K562 (cell line): ENCODE measurements around the gene METTL8. TPM values are rescaled to one million over a fixed set of nuclear protein-coding genes. Genes with fewer than 3 reads are reported as not detected.

Source experiments
- EHMT2 ChIP-seq: fragments of 450-650 bp; IDR thresholded peaks from 2 replicates; pipeline ENCODE4 v1.6.1; 2018; ENCODE audit warnings: antibody characterized with exemption
- HIVEP1 ChIP-seq: fragments of 250-450 bp; sonication (Bioruptor Pico); IDR thresholded peaks from 2 replicates; pipeline ENCODE4 v1.4.0; 2020; ENCODE audit warnings: mild to moderate bottlenecking
- HLTF ChIP-seq: fragments of 450-650 bp; IDR thresholded peaks from 2 replicates; pipeline ENCODE4 v1.6.1; 2016
- MED1 ChIP-seq: sonication (generic); formaldehyde crosslinking; IDR thresholded peaks from 2 replicates; pipeline ENCODE4 v1.8.1; 2023; ENCODE audit warnings: missing genetic modification reagents, borderline replicate concordance
- MEF2A ChIP-seq: IDR thresholded peaks from 2 replicates; pipeline ENCODE4 v1.6.1; 2011; ENCODE audit warnings: low read depth, mild to moderate bottlenecking, low read length, moderate library complexity; ENCODE audit not compliant: control insufficient read depth
- NCOA6 ChIP-seq: fragments of 450-650 bp; IDR thresholded peaks from 2 replicates; pipeline ENCODE4 v1.6.1; 2017; ENCODE audit warnings: mild to moderate bottlenecking
- NONO ChIP-seq, 2 experiments: fragments of 200-400 bp in 1 of 2; fragments of 450-650 bp in 1 of 2; formaldehyde crosslinking in 1 of 2; IDR thresholded peaks; 2 replicates each; pipeline ENCODE4 v1.6.1; 2017; ENCODE audit warnings: low read depth in 2 of 2, mild to moderate bottlenecking in 2 of 2, moderate library complexity in 2 of 2, low read length in 1 of 2
- PHB2 ChIP-seq: fragments of 450-650 bp; IDR thresholded peaks from 2 replicates; pipeline ENCODE4 v1.6.1; 2017; ENCODE audit warnings: low read depth
- POLR2A ChIP-seq: fragments of 450-650 bp; conservative IDR thresholded peaks from 2 replicates; pipeline ENCODE4 v1.6.1; 2016
- POU5F1 ChIP-seq: fragments of 150-350 bp; IDR thresholded peaks from 2 replicates; pipeline ENCODE4 v1.6.1; 2014; ENCODE audit warnings: borderline replicate concordance, low read length, low read depth, mild to moderate bottlenecking; ENCODE audit not compliant: partially characterized antibody
- TAF9B ChIP-seq: fragments of 450-650 bp; IDR thresholded peaks from 2 replicates; pipeline ENCODE4 v1.6.1; 2018; ENCODE audit warnings: mild to moderate bottlenecking; ENCODE audit not compliant: partially characterized antibody
- TOE1 ChIP-seq, 2 experiments: fragments of 450-650 bp in 1 of 2; sonication (generic) in 1 of 2; formaldehyde crosslinking in 1 of 2; IDR thresholded peaks; 2 replicates each; pipeline versions ENCODE4 v1.7.1 to v1.8.0; 2016 to 2022; ENCODE audit warnings: borderline replicate concordance in 2 of 2, mild to moderate bottlenecking in 2 of 2, antibody characterized with exemption in 1 of 2, inconsistent platforms in 1 of 2, low read depth in 1 of 2, missing genetic modification reagents in 1 of 2, moderate library complexity in 1 of 2
- ZBTB7A ChIP-seq: IDR thresholded peaks from 2 replicates; pipeline ENCODE4 v1.6.1; 2011; ENCODE audit warnings: low read depth, mild to moderate bottlenecking, low read length, moderate library complexity, borderline replicate concordance; ENCODE audit not compliant: control insufficient read depth
- ZNF263 ChIP-seq: sonication (generic); formaldehyde crosslinking; IDR thresholded peaks from 2 replicates; pipeline ENCODE4 v1.8.0; 2022; ENCODE audit warnings: mild to moderate bottlenecking, missing genetic modification reagents, borderline replicate concordance
- ZNF76 ChIP-seq: fragments of 250-450 bp; sonication (Bioruptor Pico); IDR thresholded peaks from 2 replicates; pipeline ENCODE4 v1.4.0; 2020; ENCODE audit warnings: mild to moderate bottlenecking, moderate library complexity, borderline replicate concordance
- polyA plus RNA-seq, 8 experiments: library from polyadenylated mRNA; depleted of rRNA in 4 of 8; stranded (reverse) in 5 of 8; unstranded in 3 of 8; fragments of >200 nt; fragmentation: Nextera tagmentation in 2 of 8; fragmentation: Illumina TruSeq in 1 of 8; extraction: Ambion mirVana in 2 of 8; extraction: Trizol in 1 of 8; gene quantifications; 2 replicates each; pipeline versions ENCODE4 v1.2.1 to v1.2.3, GENCODE V29; 2011 to 2014; ENCODE audit warnings: inconsistent platforms in 1 of 8, missing spikeins in 1 of 8
- total RNA-seq, 7 experiments: library from RNA; depleted of rRNA in 6 of 7; stranded (reverse); fragments of >200 nt in 6 of 7; fragmentation: Illumina TruSeq in 2 of 7; extraction: Trizol in 2 of 7; gene quantifications; 2 replicates each; pipeline versions ENCODE4 v1.2.1 to v1.2.3, GENCODE V29; 2011 to 2021; ENCODE audit warnings: low replicate concordance in 1 of 7
- TF ChIP-seq, protein P1 (sequence below): fragments of 250-450 bp; sonication (Bioruptor Pico); IDR thresholded peaks from 2 replicates; pipeline ENCODE4 v1.4.0; 2020
- TF ChIP-seq, protein P2 (sequence below), 2 experiments: fragments of 450-650 bp; conservative IDR thresholded peaks; 2 replicates each; pipeline ENCODE4 v1.6.1; 2017; ENCODE audit warnings: mild to moderate bottlenecking in 2 of 2, moderate library complexity in 2 of 2
- TF ChIP-seq, protein P3 (sequence below): fragments of 250-450 bp; sonication (Bioruptor Pico); IDR thresholded peaks from 2 replicates; pipeline ENCODE4 v1.8.0; 2021; ENCODE audit warnings: moderate library complexity, mild to moderate bottlenecking, inconsistent platforms

Gene METTL8
- total and polyA plus RNA-seq, 9 of the 15 experiments (the other 6 are each of a cell fraction or from before 2014, with no cell fraction given), result 12.9 to 52.6 (median 33.7) TPM

DNA sequence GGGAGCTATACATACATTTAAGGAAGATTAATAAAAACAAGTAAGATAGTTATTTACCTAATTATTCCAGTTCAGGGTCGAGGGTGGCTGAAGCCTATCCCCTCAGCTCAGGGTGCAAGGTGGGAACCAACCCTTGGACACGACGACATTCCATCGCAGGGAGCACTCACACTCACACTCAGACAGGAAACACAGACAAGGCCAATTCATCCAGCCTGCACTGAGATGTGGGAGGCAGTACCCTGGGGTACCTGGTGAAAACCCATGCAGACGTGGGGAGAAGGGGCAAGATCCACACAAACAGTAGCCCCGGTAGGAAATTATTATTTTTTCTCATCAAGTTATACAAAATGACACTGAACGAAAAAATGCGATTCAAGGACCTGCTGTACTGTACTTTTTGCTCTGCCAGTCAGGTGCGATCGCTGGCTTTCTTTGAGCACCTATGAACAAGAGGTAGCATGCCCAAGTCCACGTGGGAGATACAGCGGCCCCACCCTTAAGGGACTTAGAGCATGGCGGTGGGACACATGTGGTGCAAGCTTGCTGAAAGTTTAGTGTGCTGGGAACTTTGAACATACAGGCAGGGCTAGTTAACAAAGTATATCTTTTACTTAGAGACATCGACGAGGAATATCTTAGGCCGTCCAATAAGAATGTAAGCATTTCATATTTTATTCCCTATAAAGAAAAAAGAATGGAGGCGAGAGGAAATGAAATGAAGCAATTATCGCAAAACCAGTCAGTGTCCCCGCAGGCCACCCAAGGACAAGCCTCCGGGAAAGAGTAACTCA, 624 bp downstream of the METTL8 start (continued):
- TF ChIP-seq, protein P1, sequence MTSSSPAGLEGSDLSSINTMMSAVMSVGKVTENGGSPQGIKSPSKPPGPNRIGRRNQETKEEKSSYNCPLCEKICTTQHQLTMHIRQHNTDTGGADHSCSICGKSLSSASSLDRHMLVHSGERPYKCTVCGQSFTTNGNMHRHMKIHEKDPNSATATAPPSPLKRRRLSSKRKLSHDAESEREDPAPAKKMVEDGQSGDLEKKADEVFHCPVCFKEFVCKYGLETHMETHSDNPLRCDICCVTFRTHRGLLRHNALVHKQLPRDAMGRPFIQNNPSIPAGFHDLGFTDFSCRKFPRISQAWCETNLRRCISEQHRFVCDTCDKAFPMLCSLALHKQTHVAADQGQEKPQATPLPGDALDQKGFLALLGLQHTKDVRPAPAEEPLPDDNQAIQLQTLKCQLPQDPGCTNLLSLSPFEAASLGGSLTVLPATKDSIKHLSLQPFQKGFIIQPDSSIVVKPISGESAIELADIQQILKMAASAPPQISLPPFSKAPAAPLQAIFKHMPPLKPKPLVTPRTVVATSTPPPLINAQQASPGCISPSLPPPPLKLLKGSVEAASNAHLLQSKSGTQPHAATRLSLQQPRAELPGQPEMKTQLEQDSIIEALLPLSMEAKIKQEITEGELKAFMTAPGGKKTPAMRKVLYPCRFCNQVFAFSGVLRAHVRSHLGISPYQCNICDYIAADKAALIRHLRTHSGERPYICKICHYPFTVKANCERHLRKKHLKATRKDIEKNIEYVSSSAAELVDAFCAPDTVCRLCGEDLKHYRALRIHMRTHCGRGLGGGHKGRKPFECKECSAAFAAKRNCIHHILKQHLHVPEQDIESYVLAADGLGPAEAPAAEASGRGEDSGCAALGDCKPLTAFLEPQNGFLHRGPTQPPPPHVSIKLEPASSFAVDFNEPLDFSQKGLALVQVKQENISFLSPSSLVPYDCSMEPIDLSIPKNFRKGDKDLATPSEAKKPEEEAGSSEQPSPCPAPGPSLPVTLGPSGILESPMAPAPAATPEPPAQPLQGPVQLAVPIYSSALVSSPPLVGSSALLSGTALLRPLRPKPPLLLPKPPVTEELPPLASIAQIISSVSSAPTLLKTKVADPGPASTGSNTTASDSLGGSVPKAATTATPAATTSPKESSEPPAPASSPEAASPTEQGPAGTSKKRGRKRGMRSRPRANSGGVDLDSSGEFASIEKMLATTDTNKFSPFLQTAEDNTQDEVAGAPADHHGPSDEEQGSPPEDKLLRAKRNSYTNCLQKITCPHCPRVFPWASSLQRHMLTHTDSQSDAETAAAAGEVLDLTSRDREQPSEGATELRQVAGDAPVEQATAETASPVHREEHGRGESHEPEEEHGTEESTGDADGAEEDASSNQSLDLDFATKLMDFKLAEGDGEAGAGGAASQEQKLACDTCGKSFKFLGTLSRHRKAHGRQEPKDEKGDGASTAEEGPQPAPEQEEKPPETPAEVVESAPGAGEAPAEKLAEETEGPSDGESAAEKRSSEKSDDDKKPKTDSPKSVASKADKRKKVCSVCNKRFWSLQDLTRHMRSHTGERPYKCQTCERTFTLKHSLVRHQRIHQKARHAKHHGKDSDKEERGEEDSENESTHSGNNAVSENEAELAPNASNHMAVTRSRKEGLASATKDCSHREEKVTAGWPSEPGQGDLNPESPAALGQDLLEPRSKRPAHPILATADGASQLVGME, result no peak
- no peak for TF ChIP-seq HLTF
- TF ChIP-seq POU5F1, result no peak
- no peak for TF ChIP-seq MED1
- TF ChIP-seq PHB2, result no peak
- TF ChIP-seq NCOA6, result no peak
- no peak for TF ChIP-seq ZNF76
- TF ChIP-seq TOE1 (IDR thresholded peaks at IDR 0.05; ENCODE audit: borderline replicate concordance), result no peak
- no peak for TF ChIP-seq TOE1 (CRISPR knock-in tag; IDR thresholded peaks at IDR 0.05; ENCODE audit: borderline replicate concordance, low read depth)
- peak; percentile 71 for TF ChIP-seq TAF9B
- no peak for TF ChIP-seq ZBTB7A
- no peak for TF ChIP-seq POLR2A
- TF ChIP-seq ZNF263 (CRISPR knock-in tag), result peak; percentile 57; the same call in 1 of the 2 replicates
- no peak for TF ChIP-seq NONO (IDR thresholded peaks at IDR 0.05; ENCODE audit: low read depth in 2 of 2, low read length in 1 of 2)
- no peak for TF ChIP-seq HIVEP1 (CRISPR knock-in tag)
- no peak for TF ChIP-seq EHMT2
- TF ChIP-seq, protein P2, sequence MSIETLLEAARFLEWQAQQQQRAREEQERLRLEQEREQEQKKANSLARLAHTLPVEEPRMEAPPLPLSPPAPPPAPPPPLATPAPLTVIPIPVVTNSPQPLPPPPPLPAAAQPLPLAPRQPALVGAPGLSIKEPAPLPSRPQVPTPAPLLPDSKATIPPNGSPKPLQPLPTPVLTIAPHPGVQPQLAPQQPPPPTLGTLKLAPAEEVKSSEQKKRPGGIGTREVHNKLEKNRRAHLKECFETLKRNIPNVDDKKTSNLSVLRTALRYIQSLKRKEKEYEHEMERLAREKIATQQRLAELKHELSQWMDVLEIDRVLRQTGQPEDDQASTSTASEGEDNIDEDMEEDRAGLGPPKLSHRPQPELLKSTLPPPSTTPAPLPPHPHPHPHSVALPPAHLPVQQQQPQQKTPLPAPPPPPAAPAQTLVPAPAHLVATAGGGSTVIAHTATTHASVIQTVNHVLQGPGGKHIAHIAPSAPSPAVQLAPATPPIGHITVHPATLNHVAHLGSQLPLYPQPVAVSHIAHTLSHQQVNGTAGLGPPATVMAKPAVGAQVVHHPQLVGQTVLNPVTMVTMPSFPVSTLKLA (conservative IDR thresholded peaks at IDR 0.05), result peak; percentile 96 to 97
- TF ChIP-seq MEF2A, result no peak
- TF ChIP-seq, protein P3, sequence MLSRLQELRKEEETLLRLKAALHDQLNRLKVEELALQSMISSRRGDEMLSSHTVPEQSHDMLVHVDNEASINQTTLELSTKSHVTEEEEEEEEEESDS (CRISPR knock-in tag), result no peak
